ENCODE data around the gene PRKAB2. TPM values are rescaled to one million over a fixed set of nuclear protein-coding genes. Genes with fewer than 3 reads are reported as not detected.

Gene PRKAB2
- total and polyA plus RNA-seq, 9 of the 15 experiments (the other 6 are each of a cell fraction or from before 2014, with no cell fraction given) = 2.3 to 20.8 (median 7.9) TPM

GRCh38 chr1:147167365-147167764 is 4.9 kb downstream of the PRKAB2 start:
- intact Hi-C loops (cut with micrococcal nuclease) (no loop called here), in situ Hi-C loops (cut with MboI) (no loop called here)
- Histone ChIP-seq H3K9ac (ENCODE audit: insufficient read depth in 1 of 2, low read depth in 2 of 2, low read length in 2 of 2) (no peak overlapping the region), H3K9me1 (ENCODE audit: control insufficient read depth, insufficient read depth, low read length) (no peaks in the 10 kb centered on the region), H3K9me3 (replicated peaks; ENCODE audit: control insufficient read depth, insufficient read depth, low read depth, low read length) (no peaks in the 10 kb centered on the region), H3K27ac (ENCODE audit: extremely low read depth, low read depth, low read length) (no peak overlapping the region), H3K79me2 (ENCODE audit: control insufficient read depth, insufficient read depth, low read length) (peaks cover 38% of the 10 kb centered on the region), H3K4me3 (no peak overlapping the region), H2AFZ (ENCODE audit: low read depth, low read length) (no peak overlapping the region), H3K27me3 (ENCODE audit: control insufficient read depth in 2 of 2, insufficient read depth in 2 of 2, low read length in 2 of 2) (no peaks in the 10 kb centered on the region), H3K4me2 (ENCODE audit: insufficient read depth, low read length) (no peak overlapping the region), H4K20me1 (replicated peaks; ENCODE audit: control insufficient read depth, insufficient read depth, low read length) (no peaks in the 10 kb centered on the region), H3K4me1 (replicated peaks in 1 of 2; ENCODE audit: control insufficient read depth in 2 of 2, insufficient read depth in 2 of 2, low read length in 2 of 2) (peaks cover 5 to 14% of the 10 kb centered on the region in 2 experiments; a peak in 4 of 5 replicates), H3K36me3 (ENCODE audit: control insufficient read depth, insufficient read depth, low read length) (peaks cover 17% of the 10 kb centered on the region)
- DNase-seq (ENCODE audit: extremely low read depth in 1 of 4, low spot score in 3 of 4) (no peak), FAIRE-seq (no peak), ATAC-seq (no peak)
- BruUV-seq (replicated peaks) = no TSS peak
- WGBS (ENCODE audit: insufficient coverage, low coverage, missing lambda C conversion rate) = 91% methylated on average over 1 of the region's 1 CpG
- POLR2A ChIA-PET = no interaction called here
- CTCF ChIA-PET (ENCODE audit: low intra/inter-chr PET ratio) = no interaction called here
- TF ChIP-seq NFE2L1 (tag; IDR thresholded peaks at IDR 0.05; ENCODE audit: borderline replicate concordance, low read depth) (no peak), ZNF696 (CRISPR knock-in tag; conservative IDR thresholded peaks at IDR 0.05) (no peak), MNT (conservative IDR thresholded peaks at IDR 0.05) (no peak)

- POLR2A ChIA-PET = interaction anchor here (5.0 kb wide), 1 partner anchor 7 kb away, joined by 27 read pairs; no protein-coding TSS in a partner anchor
- Histone ChIP-seq H3K36me3 (ENCODE audit: control insufficient read depth, insufficient read depth, low read length) (peaks cover 52% of the 10 kb centered on the region), H3K9ac (ENCODE audit: insufficient read depth in 1 of 2, low read depth in 2 of 2, low read length in 2 of 2) (no peak overlapping the region), H3K27ac (ENCODE audit: extremely low read depth, low read depth, low read length) (no peak overlapping the region), H3K4me3 (no peak overlapping the region), H3K79me2 (ENCODE audit: control insufficient read depth, insufficient read depth, low read length) (peaks cover 4% of the 10 kb centered on the region; the same call in 1 of the 3 replicates), H3K4me1 (replicated peaks in 1 of 2; ENCODE audit: control insufficient read depth in 2 of 2, insufficient read depth in 2 of 2, low read length in 2 of 2) (no peaks in the 10 kb centered on the region), H3K27me3 (ENCODE audit: control insufficient read depth in 2 of 2, insufficient read depth in 2 of 2, low read length in 2 of 2) (no peaks in the 10 kb centered on the region), H3K9me1 (ENCODE audit: control insufficient read depth, insufficient read depth, low read length) (no peaks in the 10 kb centered on the region), H3K9me3 (replicated peaks; ENCODE audit: control insufficient read depth, insufficient read depth, low read depth, low read length) (no peaks in the 10 kb centered on the region), H3K4me2 (ENCODE audit: insufficient read depth, low read length) (no peak overlapping the region), H4K20me1 (replicated peaks; ENCODE audit: control insufficient read depth, insufficient read depth, low read length) (no peaks in the 10 kb centered on the region), H2AFZ (ENCODE audit: low read depth, low read length) (no peak overlapping the region)
- no peak for DNase-seq (ENCODE audit: extremely low read depth in 1 of 4, low spot score in 3 of 4)
- intact Hi-C loops (cut with micrococcal nuclease) (loop anchor here (1.0 kb wide), 1 partner anchor 8 kb away; no protein-coding TSS in a partner anchor), in situ Hi-C loops (cut with MboI) (no loop called here)
- WGBS (ENCODE audit: insufficient coverage, low coverage, missing lambda C conversion rate) = 75% methylated on average over 1 of the region's 1 CpG
- no TSS peak for BruUV-seq (replicated peaks)
- CTCF ChIA-PET (ENCODE audit: low intra/inter-chr PET ratio) = no interaction called here
- TF ChIP-seq ZNF444 (CRISPR knock-in tag; IDR thresholded peaks at IDR 0.05) (no peak), TCFL5 (CRISPR knock-in tag; conservative IDR thresholded peaks at IDR 0.05) (no peak), ZNF584 (CRISPR knock-in tag; IDR thresholded peaks at IDR 0.05; ENCODE audit: low read depth) (no peak)
- ATAC-seq = no peak
- FAIRE-seq = no peak
Observed at GRCh38 chr1:147163019-147163418, 9.3 kb downstream of the PRKAB2 start.
